ENCODE measurements around the gene CLPTM1.

- TF ChIP-seq EZH2 (IDR thresholded peaks at IDR 0.05) (no peak), POLR2AphosphoS5 (IDR thresholded peaks at IDR 0.05; ENCODE audit: borderline replicate concordance, low read depth, low read length) (no peak), FOXP2 (optimal IDR thresholded peaks at IDR 0.05; ENCODE audit: control extremely low read depth, extremely low read length, insufficient read depth) (no peak)
These were observed 42.8 kb downstream of the CLPTM1 start for GRCh38 chr19:44998025-44998424.
